Measurements from ENCODE around the gene GAS2L1.

The GAS2L1 gene

DNA sequence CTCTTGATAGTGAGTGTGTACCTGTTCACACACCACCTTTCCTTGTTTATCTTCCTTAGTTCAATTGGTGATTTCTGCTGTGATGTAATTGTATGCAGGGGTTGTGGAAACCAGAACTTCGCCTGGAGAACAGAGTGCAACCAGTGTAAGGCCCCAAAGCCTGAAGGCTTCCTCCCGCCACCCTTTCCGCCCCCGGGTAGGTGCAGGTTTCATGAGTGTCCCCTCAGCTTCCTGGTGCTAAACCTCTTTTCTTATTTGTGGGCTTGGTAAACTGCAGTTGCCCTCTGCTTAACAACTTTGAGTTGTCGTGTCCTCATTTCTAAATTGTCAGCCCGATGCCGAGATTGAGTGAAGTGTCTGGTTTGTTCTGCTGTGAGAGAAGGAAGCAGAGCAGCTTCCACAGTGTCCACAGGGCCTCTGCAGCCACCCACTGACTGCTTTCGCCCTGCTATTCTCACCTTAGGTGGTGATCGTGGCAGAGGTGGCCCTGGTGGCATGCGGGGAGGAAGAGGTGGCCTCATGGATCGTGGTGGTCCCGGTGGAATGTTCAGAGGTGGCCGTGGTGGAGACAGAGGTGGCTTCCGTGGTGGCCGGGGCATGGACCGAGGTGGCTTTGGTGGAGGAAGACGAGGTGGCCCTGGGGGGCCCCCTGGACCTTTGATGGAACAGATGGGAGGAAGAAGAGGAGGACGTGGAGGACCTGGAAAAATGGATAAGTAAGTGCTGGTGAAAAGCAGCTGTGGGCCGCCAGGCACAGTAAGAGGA is 7.1 kb upstream of the GAS2L1 start:
- TF ChIP-seq, protein P1, sequence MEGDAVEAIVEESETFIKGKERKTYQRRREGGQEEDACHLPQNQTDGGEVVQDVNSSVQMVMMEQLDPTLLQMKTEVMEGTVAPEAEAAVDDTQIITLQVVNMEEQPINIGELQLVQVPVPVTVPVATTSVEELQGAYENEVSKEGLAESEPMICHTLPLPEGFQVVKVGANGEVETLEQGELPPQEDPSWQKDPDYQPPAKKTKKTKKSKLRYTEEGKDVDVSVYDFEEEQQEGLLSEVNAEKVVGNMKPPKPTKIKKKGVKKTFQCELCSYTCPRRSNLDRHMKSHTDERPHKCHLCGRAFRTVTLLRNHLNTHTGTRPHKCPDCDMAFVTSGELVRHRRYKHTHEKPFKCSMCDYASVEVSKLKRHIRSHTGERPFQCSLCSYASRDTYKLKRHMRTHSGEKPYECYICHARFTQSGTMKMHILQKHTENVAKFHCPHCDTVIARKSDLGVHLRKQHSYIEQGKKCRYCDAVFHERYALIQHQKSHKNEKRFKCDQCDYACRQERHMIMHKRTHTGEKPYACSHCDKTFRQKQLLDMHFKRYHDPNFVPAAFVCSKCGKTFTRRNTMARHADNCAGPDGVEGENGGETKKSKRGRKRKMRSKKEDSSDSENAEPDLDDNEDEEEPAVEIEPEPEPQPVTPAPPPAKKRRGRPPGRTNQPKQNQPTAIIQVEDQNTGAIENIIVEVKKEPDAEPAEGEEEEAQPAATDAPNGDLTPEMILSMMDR (IDR thresholded peaks at IDR 0.05): no peak
- Histone ChIP-seq H3K9me3 (no peaks in the 10 kb centered on the region), H3K27me3 (no peaks in the 10 kb centered on the region), H3K27ac (no peak overlapping the region), H3K4me3 (no peak overlapping the region), H3K36me3 (peaks cover 63 to 71% (median 67%) of the 10 kb centered on the region in 3 donors), H3K4me1 (peaks cover 0 to 19% (median 12%) of the 10 kb centered on the region in 4 donors)
- intact Hi-C loops (cut with DNase I; ENCODE audit: low total_unique reads): no loop called here
- no peak for DNase-seq

DNA sequence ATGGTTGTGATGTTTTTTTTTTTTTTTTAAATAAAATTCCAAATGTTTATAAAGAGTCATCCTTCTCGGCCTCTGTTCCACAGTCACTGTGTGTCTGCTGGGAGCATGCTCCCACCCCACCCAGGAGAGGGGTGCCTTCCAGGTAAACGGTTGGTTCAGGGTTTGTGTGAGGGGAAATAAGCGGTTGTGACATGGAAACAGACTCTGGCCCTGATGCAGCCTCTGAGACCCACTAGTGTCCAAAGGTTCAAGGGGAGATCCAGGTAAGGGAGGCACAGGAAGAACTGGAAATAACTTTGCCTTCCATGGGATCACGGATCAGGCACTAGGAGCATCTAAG is 6.0 kb upstream of the GAS2L1 start:
- H3K27ac ChIP-seq: no peak overlapping the region
- no peak for DNase-seq
- intact Hi-C loops (cut with DNase I; ENCODE audit: low total_unique reads): no loop called here
- H3K9me3 ChIP-seq: no peaks in the 10 kb centered on the region
- no peaks in the 10 kb centered on the region for H3K27me3 ChIP-seq
- TF ChIP-seq, protein P1 (IDR thresholded peaks at IDR 0.05): no peak
- H3K4me3 ChIP-seq: no peak overlapping the region
- H3K4me1 ChIP-seq: peaks cover 0 to 19% (median 12%) of the 10 kb centered on the region in 4 donors
- H3K36me3 ChIP-seq: peaks cover 52 to 60% (median 56%) of the 10 kb centered on the region in 3 donors

DNA sequence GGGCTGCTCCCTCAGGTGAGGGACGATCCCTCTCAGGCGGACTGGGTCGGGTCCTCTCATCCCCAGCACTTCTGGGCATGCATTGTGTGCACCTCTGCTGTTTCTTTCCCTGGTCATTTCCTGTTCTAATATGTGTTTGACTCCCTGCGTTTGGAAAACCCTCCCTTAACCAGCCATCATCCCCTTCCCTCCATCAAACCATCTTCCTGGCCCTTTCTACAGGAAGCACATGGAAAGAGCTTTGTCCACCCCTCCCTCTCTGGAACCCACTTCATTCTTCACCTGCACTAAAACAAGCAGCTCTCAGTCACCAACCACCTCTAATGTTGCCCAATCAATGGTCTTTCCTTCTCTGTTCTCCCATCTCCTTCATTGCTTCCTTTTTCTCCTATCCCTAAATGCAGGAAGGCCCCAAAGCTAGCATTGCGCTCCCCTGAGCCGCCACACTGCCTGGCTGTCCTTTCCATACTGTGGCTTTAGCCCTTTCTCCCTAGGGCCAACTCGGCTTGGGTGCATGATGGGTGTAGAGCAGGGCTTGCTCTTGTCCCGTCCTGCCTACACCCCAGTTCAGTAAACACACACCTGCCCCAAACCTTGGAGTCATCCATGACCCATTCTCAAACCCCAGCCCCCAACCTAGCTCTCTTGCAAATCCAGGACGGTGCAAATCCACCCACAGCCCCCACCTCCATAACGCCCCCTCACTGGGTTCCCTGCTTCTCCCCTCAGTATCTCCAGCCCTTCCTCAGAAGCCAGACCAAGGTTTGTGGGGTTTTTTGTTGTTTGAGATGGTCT is 5.4 kb upstream of the GAS2L1 start:
- no peak overlapping the region for H3K27ac ChIP-seq
- peaks cover 46 to 55% (median 50%) of the 10 kb centered on the region in 3 donors for H3K36me3 ChIP-seq
- TF ChIP-seq, protein P1 (IDR thresholded peaks at IDR 0.05): no peak
- intact Hi-C loops (cut with DNase I; ENCODE audit: low total_unique reads): no loop called here
- no peaks in the 10 kb centered on the region for H3K9me3 ChIP-seq
- no peaks in the 10 kb centered on the region for H3K27me3 ChIP-seq
- DNase-seq: no peak
- H3K4me1 ChIP-seq: peaks cover 0 to 21% (median 13%) of the 10 kb centered on the region in 4 donors
- H3K4me3 ChIP-seq: no peak overlapping the region

DNA sequence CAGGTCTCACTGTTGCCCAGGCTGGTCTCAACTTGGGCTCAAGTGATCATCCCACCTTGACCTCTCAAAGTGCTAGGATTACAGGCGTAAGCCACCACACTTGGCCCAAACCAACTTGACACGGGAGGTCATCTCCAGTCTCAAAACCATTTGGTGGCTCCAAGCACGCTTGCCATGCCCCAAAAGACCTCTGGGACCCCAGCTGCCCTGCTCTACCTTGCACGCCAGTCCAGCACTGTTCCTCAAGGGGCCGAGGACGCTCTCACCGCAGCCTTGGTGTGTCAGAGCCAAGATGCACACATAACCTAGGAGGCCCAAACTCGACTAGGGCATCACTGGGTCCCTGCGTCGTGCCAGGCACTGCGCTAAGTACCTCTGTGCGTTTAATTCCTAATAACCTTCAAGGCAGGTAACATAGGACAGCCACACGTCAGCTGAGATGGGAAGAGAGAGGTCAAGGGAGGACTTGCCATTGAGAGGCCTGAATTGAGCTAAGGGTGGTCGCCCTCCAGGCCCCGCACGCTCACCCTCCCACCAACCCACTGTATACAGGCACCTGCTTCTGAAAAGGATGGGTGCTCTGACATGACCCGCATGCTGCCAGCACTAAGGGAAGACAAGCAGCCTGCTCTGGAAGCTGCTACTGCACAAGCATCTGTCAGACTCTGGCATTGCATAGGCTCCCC is 4.6 kb upstream of the GAS2L1 start:
- peaks cover 38 to 46% (median 42%) of the 10 kb centered on the region in 3 donors for H3K36me3 ChIP-seq
- intact Hi-C loops (cut with DNase I; ENCODE audit: low total_unique reads): no loop called here

DNA sequence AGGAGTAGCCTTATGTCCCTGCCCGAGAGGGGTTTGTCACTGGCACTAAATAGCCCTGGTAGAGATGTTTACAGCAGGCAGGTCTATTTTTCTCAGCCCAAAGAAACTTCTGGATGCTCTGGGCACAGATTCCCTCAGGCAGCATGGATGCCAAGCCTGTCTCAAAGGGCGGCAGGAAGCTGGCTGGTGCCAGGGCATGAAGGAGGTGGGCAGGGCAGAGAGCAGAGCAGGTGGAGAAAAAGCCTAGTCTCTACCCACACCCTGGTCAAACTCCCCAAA is 4.1 kb upstream of the GAS2L1 start:
- Histone ChIP-seq H3K27me3 (no peaks in the 10 kb centered on the region), H3K4me3 (no peak overlapping the region), H3K36me3 (peaks cover 33 to 41% (median 37%) of the 10 kb centered on the region in 3 donors), H3K9me3 (no peaks in the 10 kb centered on the region), H3K4me1 (peaks cover 0 to 21% (median 16%) of the 10 kb centered on the region in 4 donors), H3K27ac (peak overlapping the region; percentile 0 to 42)
- no peak for DNase-seq
- intact Hi-C loops (cut with DNase I; ENCODE audit: low total_unique reads): no loop called here
- TF ChIP-seq, protein P1 (IDR thresholded peaks at IDR 0.05): no peak

More for the DNA sequence above, 4.6 kb upstream of the GAS2L1 start:
- DNase-seq: no peak
- peaks cover 0 to 21% (median 15%) of the 10 kb centered on the region in 4 donors for H3K4me1 ChIP-seq
- TF ChIP-seq, protein P1 (IDR thresholded peaks at IDR 0.05): no peak
- H3K27me3 ChIP-seq: no peaks in the 10 kb centered on the region
- peak overlapping the region; percentile 0 to 42 for H3K27ac ChIP-seq
- H3K9me3 ChIP-seq: no peaks in the 10 kb centered on the region
- H3K4me3 ChIP-seq: no peak overlapping the region

Measured in tibial artery (tissue), 4 donors.